NCI-H446 (cell line): ENCODE data around the gene KCNA10.

Source experiments
- DNase-seq, 2 experiments: peaks; one replicate each; lab custom pipeline; 2025; lab: John Stamatoyannopoulos, UW

Gene KCNA10

DNA sequence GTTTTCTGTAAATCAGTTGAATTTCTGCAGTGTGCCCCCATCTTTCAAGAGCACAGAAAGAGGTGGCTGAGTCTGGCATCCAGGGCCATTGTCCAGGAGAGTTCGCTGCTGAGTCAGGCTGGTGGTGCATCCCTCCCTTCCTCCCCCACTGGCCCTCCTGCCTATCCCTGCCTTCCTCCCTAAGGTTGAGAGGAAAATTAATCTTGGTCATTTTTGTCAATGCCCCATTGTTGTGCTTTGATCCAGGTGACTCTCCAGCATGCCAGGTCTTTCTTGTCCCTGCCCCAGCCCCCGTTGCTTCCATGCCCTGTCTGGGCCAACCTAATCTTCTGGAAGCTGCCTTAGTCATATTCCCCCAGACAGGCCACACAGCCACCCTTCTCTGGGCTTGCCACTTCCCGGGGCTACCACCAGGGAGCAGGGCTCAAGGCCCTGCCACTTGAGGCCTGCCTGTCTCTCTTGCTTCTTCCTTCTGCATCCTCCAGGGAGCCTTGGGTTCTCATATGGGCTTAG is 41.5 kb downstream of the KCNA10 start:
- no peak for DNase-seq

DNA sequence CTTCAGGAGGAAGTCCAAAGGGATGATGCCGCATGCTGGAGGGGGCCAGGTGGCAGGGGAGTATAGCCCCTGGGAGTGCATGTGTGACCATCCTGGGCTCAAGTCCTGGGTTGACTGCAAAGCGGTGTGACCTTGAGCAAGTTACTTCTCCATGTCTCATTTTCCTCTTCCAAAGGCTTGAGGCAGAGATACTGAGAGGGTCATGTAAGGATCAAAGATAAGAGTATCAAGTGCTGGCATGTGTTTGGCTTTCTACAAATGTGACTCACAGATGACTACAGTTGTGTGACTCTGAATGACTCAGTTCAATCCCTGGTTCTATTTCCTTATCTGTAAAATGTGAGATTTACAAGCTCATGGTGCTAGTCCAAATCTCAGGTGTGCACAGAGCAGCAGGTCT is 41.9 kb downstream of the KCNA10 start:
- no peak for DNase-seq

DNA sequence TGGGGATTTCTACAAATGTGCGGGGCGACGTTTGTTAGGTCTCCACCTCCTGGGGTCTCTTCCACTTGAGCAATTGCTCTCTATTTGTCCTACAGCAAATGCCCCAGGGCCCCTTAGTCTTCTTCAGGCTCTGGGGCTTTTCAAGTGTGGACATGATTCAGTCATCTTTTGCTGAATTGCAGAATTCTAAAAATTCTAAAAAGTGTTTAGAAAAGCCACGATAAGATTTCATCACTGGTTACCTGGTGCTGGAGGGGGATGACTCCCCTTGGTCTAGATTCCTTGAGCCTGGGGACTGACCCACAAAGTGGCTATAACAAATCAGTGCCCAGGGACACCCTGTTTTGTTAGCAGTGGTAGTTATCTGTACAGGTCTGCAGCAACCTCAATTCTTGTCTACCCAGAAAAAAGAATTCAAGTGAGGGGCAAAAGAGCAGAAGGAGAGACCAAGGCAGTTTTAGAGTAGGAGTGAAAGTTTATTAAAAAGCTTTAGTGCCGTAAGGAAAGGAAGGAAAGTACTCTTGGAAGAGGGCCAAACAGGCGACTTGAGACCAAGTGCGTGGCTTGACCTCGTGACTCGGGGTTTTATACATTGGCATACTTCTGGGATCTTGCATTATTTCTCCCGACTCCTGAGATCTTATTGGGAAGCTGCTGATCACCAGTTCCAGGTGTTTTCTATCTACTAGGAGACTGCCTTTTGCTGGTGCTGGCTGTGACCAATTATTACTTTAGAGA is 42.8 kb downstream of the KCNA10 start:
- no peak for DNase-seq

DNA sequence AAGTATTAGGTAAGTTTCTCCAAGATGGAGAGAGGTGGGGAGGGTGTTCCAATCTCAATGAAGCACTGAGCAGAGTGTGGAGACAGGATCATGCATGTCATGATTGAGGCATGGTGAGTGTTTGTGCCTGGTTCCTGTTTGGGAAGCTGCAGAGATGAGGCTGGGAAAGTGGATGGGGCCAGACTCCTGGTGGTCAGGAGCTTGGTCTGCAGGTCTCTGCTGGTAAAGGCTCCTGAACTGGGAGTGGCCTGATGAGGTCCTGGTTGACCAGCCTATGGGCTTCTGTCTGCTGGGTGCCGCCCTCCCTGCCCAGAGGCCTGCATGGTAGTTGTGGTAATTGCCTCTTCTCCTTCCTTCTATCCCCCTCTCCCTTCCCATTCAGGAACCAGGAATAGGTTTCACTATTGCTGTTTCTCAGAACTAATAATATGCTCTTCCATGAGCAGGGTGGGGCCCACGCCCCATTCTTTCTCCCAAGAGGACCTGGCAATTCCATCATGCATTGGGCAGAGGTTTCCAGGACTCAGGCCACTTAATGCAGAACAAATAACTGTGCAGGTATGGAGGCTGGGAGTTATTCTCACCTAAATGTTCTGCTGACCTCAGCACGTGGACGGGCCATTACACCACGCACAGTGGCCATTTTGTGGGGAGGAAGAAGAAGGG is 43.5 kb downstream of the KCNA10 start:
- no peak for DNase-seq

DNA sequence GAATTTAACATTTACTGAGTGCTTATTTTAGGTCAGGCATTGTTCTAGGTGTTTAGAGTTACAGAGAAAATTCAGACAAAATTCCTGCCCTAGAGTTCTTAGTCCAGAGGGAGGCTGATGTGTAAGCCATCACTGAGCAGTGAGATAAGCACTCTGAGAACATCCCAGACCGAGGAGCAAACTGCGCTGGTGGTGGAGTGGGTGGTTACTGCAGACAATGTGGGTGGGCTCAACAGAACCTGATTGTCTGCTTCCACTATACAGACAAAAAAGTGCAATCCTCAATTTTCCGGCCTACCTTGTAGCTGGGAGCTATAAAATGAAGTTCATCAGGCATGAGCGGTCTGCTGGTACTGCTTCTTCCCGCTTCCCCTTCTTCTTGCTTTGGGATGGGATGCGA is 44.5 kb downstream of the KCNA10 start:
- DNase-seq = no peak

DNA sequence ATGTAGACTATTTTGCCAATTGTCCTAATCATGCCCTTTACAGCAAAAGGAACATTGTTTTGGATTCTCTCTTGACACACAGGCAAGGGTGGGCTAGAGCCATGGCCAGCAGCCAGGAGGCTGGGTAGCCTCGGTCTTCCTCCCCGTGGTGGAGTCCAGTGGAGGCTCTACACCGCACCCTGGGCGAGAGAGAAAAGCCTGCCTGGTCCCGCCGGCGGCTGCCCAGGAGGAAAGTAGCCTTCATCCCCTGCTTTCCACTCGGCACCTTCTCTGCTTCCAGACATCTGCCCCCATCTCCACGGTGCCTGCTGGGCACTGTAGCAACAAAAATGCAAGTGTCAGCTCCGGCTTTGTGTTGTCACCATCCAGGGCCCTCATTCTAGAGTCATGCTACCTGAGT is 46.4 kb downstream of the KCNA10 start:
- DNase-seq = no peak

DNA sequence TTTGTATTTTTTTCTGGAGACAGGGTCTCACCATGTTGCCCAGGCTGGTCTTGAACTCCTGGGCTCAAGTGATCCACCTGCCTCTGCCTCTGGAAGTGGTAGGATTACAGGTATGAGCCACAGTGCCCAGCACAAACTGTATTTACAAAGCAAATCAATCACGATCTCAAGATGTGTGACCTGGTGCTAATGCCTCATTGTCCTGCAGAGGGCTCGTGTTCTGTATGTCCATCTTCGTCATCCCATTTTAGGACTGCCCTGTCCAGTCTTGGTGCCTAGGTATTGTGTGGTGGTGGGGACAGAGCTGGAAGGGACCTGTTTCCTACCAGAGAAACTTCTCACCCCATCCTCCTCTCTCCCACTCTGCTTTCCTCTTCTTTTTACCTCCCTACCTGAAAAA is 47.8 kb downstream of the KCNA10 start:
- no peak for DNase-seq
